Measurements from ENCODE around the gene PRDM16.

The PRDM16 gene

DNA sequence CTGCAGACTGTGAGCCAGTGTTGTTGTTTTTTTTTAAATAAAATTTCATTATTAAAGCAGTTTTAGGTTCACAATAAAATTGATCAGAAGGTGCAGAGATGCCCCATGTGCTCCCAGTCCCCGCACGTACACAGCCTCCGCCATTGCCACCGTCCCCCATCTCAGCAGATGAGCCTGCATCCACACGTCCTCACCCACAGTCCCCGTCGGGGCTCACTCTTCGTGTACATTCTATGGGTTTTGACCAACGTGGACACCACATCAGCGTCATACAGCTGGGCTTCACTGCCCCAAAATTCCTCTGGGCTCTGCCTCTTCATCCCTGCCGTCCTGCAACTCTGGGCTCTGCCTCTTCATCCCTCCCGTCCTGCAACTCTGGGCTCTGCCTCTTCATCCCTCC is 373.9 kb downstream of the PRDM16 start:
- no peak overlapping the region for H3K27ac ChIP-seq (ENCODE audit: low read depth, low read length)
- H3K36me3 ChIP-seq (ENCODE audit: control insufficient read depth, insufficient read depth, low read length): no peaks in the 10 kb centered on the region
- no peaks in the 10 kb centered on the region for H3K4me1 ChIP-seq (ENCODE audit: control insufficient read depth, insufficient read depth, low read length)
- no peak overlapping the region for H3K9ac ChIP-seq (ENCODE audit: low read length)
- no peak overlapping the region for H3K4me3 ChIP-seq (ENCODE audit: low read length)
- H3K27me3 ChIP-seq (ENCODE audit: control insufficient read depth, insufficient read depth, low read length): no peaks in the 10 kb centered on the region

- Histone ChIP-seq H3K27me3 (ENCODE audit: control insufficient read depth, insufficient read depth, low read length) (no peaks in the 10 kb centered on the region), H3K4me3 (ENCODE audit: low read length) (no peak overlapping the region), H3K36me3 (ENCODE audit: control insufficient read depth, insufficient read depth, low read length) (no peaks in the 10 kb centered on the region), H3K27ac (ENCODE audit: low read depth, low read length) (no peak overlapping the region), H3K4me1 (ENCODE audit: control insufficient read depth, insufficient read depth, low read length) (no peaks in the 10 kb centered on the region), H3K9ac (ENCODE audit: low read length) (no peak overlapping the region)
Observed at GRCh38 chr1:3443807-3444206, 374.8 kb downstream of the PRDM16 start.

- Histone ChIP-seq H3K27ac (ENCODE audit: low read depth, low read length) (no peak overlapping the region), H3K4me1 (ENCODE audit: control insufficient read depth, insufficient read depth, low read length) (no peaks in the 10 kb centered on the region), H3K36me3 (ENCODE audit: control insufficient read depth, insufficient read depth, low read length) (no peaks in the 10 kb centered on the region), H3K27me3 (ENCODE audit: control insufficient read depth, insufficient read depth, low read length) (no peaks in the 10 kb centered on the region), H3K9ac (ENCODE audit: low read length) (no peak overlapping the region), H3K4me3 (ENCODE audit: low read length) (no peak overlapping the region)
Observed at GRCh38 chr1:3444298-3444697, 375.3 kb downstream of the PRDM16 start.

GRCh38 chr1:3444736-3445135 is 375.7 kb downstream of the PRDM16 start:
- Histone ChIP-seq H3K4me3 (ENCODE audit: low read length) (no peak overlapping the region), H3K9ac (ENCODE audit: low read length) (no peak overlapping the region), H3K27ac (ENCODE audit: low read depth, low read length) (no peak overlapping the region), H3K36me3 (ENCODE audit: control insufficient read depth, insufficient read depth, low read length) (no peaks in the 10 kb centered on the region), H3K27me3 (ENCODE audit: control insufficient read depth, insufficient read depth, low read length) (no peaks in the 10 kb centered on the region), H3K4me1 (ENCODE audit: control insufficient read depth, insufficient read depth, low read length) (no peaks in the 10 kb centered on the region)

DNA sequence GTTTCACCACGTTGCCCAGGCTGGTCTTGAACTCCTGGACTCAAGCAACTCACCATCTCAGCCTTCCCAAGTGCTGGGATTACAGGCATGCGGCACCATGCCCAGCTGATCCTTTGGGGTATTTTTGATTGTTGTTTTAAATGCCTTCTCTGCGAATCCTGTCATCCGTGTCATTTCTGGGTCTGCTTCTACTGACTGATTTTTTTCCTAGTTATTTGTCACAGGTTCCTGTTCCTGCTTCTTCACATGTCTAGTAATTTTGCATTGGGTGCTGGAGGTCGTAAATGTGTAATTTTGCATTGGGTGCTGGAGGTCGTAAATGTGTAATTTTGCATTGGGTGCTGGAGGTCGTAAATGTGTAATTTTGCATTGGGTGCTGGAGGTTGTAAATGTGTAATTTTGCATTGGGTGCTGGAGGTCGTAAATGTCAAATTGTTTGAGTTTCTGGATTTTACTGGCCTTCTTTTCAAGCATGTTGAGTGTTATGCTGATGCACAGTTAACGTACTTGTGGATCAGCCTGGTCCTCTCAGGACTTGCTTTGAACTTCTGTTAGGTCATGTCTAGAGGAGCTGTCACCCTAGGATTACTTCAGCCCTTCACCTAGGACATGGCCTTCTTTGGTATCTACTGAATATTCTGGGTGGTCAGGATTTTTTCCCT is 381.3 kb downstream of the PRDM16 start:
- Histone ChIP-seq H3K4me1 (ENCODE audit: control insufficient read depth, insufficient read depth, low read length) (no peaks in the 10 kb centered on the region), H3K27me3 (ENCODE audit: control insufficient read depth, insufficient read depth, low read length) (peaks cover 11% of the 10 kb centered on the region), H3K9ac (ENCODE audit: low read length) (no peak overlapping the region), H3K4me3 (ENCODE audit: low read length) (no peak overlapping the region), H3K27ac (ENCODE audit: low read depth, low read length) (no peak overlapping the region), H3K36me3 (ENCODE audit: control insufficient read depth, insufficient read depth, low read length) (no peaks in the 10 kb centered on the region)

DNA sequence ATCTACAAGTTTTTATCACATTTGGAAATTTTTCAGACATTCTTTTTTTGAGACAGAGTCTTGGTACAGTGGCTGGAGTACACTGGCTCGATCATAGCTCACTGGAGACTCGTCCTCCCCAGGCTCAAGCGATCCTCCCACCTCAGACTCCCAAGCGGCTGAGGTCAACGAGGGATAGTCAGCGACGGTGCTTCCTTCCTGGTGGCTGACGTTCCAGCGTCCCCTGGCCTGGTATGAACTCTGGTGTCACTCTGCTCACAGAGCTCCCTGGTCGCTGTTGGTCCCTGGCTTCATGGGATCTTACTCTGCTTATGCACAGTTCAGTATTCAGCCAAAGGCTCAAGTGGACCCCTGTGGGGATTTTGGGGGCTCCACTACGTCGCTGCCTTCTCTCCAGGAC is 382.0 kb downstream of the PRDM16 start:
- Histone ChIP-seq H3K36me3 (ENCODE audit: control insufficient read depth, insufficient read depth, low read length) (no peaks in the 10 kb centered on the region), H3K4me3 (ENCODE audit: low read length) (no peak overlapping the region), H3K27me3 (ENCODE audit: control insufficient read depth, insufficient read depth, low read length) (peaks cover 12% of the 10 kb centered on the region), H3K4me1 (ENCODE audit: control insufficient read depth, insufficient read depth, low read length) (no peaks in the 10 kb centered on the region), H3K27ac (ENCODE audit: low read depth, low read length) (no peak overlapping the region), H3K9ac (ENCODE audit: low read length) (no peak overlapping the region)

- Histone ChIP-seq H3K27me3 (ENCODE audit: control insufficient read depth, insufficient read depth, low read length) (peaks cover 12% of the 10 kb centered on the region), H3K36me3 (ENCODE audit: control insufficient read depth, insufficient read depth, low read length) (no peaks in the 10 kb centered on the region), H3K27ac (ENCODE audit: low read depth, low read length) (no peak overlapping the region), H3K4me3 (ENCODE audit: low read length) (no peak overlapping the region), H3K9ac (ENCODE audit: low read length) (no peak overlapping the region), H3K4me1 (ENCODE audit: control insufficient read depth, insufficient read depth, low read length) (no peaks in the 10 kb centered on the region)
Observed at GRCh38 chr1:3451994-3452865, 383.2 kb downstream of the PRDM16 start.

- H3K27me3 ChIP-seq (ENCODE audit: control insufficient read depth, insufficient read depth, low read length): peaks cover 12% of the 10 kb centered on the region
- no peak overlapping the region for H3K9ac ChIP-seq (ENCODE audit: low read length)
- H3K36me3 ChIP-seq (ENCODE audit: control insufficient read depth, insufficient read depth, low read length): no peaks in the 10 kb centered on the region
- H3K27ac ChIP-seq (ENCODE audit: low read depth, low read length): no peak overlapping the region
- no peaks in the 10 kb centered on the region for H3K4me1 ChIP-seq (ENCODE audit: control insufficient read depth, insufficient read depth, low read length)
- no peak overlapping the region for H3K4me3 ChIP-seq (ENCODE audit: low read length)
Observed at GRCh38 chr1:3452866-3453175, 383.8 kb downstream of the PRDM16 start.

DNA sequence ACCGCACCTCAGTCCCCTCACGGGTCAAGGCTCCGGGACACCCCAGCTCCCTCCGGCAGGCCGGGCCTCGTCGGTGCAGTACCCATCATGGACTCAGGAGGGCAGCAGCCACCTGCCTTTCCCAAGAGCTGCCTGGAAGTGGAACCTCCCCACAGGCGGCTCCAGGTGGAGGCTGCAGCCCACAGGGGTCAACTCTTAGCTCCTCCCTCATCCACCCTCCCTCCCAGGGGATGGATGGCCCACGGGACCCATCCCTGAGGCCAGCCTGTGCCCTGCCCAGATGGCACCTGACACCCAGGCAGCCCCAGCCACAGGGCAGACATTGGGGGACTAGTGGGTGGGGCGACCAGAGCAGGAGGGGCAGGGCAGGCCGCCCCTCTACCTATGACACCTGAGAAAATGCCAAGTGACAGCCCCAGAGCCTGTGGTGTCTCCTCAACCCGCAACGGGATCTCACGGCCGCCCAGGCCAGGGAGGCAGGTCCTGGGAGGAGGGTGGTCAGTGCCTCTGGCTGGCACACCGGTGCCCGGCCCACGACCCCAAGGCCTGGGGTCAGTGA is 384.3 kb downstream of the PRDM16 start:
- no peak overlapping the region for H3K27ac ChIP-seq (ENCODE audit: low read depth, low read length)
- H3K27me3 ChIP-seq (ENCODE audit: control insufficient read depth, insufficient read depth, low read length): peaks cover 12% of the 10 kb centered on the region
- H3K4me3 ChIP-seq (ENCODE audit: low read length): no peak overlapping the region
- H3K9ac ChIP-seq (ENCODE audit: low read length): no peak overlapping the region
- H3K4me1 ChIP-seq (ENCODE audit: control insufficient read depth, insufficient read depth, low read length): no peaks in the 10 kb centered on the region
- H3K36me3 ChIP-seq (ENCODE audit: control insufficient read depth, insufficient read depth, low read length): no peaks in the 10 kb centered on the region

- Histone ChIP-seq H3K4me1 (ENCODE audit: control insufficient read depth, insufficient read depth, low read length) (no peaks in the 10 kb centered on the region), H3K36me3 (ENCODE audit: control insufficient read depth, insufficient read depth, low read length) (no peaks in the 10 kb centered on the region), H3K27ac (ENCODE audit: low read depth, low read length) (no peak within 1 kb of the TSS), H3K9ac (ENCODE audit: low read length) (peak within 1 kb of the TSS; percentile 56), H3K4me3 (ENCODE audit: low read length) (peak within 1 kb of the TSS; percentile 50), H3K27me3 (ENCODE audit: control insufficient read depth, insufficient read depth, low read length) (peaks cover 12% of the 10 kb centered on the region)
Observed at GRCh38 chr1:3453891-3454810, 385.1 kb downstream of the PRDM16 start, which contains the start of gene ARHGEF16. ARHGEF16 (plus strand) TSS chr1:3454665; CDS start chr1:3463085, 8,420 bp downstream.

GRCh38 chr1:3454811-3455618 is 386.0 kb downstream of the PRDM16 start:
- H3K4me1 ChIP-seq (ENCODE audit: control insufficient read depth, insufficient read depth, low read length): no peaks in the 10 kb centered on the region
- peak overlapping the region; percentile 50 for H3K4me3 ChIP-seq (ENCODE audit: low read length)
- H3K36me3 ChIP-seq (ENCODE audit: control insufficient read depth, insufficient read depth, low read length): no peaks in the 10 kb centered on the region
- peaks cover 12% of the 10 kb centered on the region for H3K27me3 ChIP-seq (ENCODE audit: control insufficient read depth, insufficient read depth, low read length)
- H3K27ac ChIP-seq (ENCODE audit: low read depth, low read length): no peak overlapping the region
- H3K9ac ChIP-seq (ENCODE audit: low read length): no peak overlapping the region

Data from rectal smooth muscle tissue (tissue), 1 donor.